HFF-Myc (cell line): ENCODE data around the gene GBE1.

ENCODE experiments used
- DNase-seq: peaks from one replicate; pipeline ENCODE4 v3.0.0-alpha.2; 2011; ENCODE audit warnings: low read depth; ENCODE audit errors: extremely low read depth
- H3K4me3 ChIP-seq: replicated peaks from 2 replicates; pipeline ENCODE4 v1.5.1; 2011; ENCODE audit warnings: low read depth, mild to moderate bottlenecking, control low read depth, low read length
- CTCF ChIP-seq: IDR thresholded peaks from 2 replicates; pipeline ENCODE4 v1.5.1; 2012; ENCODE audit warnings: mild to moderate bottlenecking, low read depth, low read length, control low read depth; ENCODE audit errors: missing control alignments

Gene GBE1

GRCh38 chr3:81445712-81446111 is 315.7 kb downstream of the GBE1 start:
- no peak overlapping the region for H3K4me3 ChIP-seq
- no peak for TF ChIP-seq CTCF
- DNase-seq: no peak

GRCh38 chr3:81444817-81445460 is 316.5 kb downstream of the GBE1 start:
- no peak overlapping the region for H3K4me3 ChIP-seq
- no peak for TF ChIP-seq CTCF
- no peak for DNase-seq

- no peak overlapping the region for H3K4me3 ChIP-seq
- no peak for DNase-seq
- no peak for TF ChIP-seq CTCF
Observed at GRCh38 chr3:81443958-81444357, 317.5 kb downstream of the GBE1 start.

GRCh38 chr3:81443457-81443782 is 318.0 kb downstream of the GBE1 start:
- H3K4me3 ChIP-seq: no peak overlapping the region
- no peak for DNase-seq
- TF ChIP-seq CTCF: no peak

GRCh38 chr3:81442758-81443456 is 318.5 kb downstream of the GBE1 start:
- TF ChIP-seq CTCF: no peak
- H3K4me3 ChIP-seq: no peak overlapping the region
- DNase-seq: no peak

- DNase-seq: no peak
- no peak for TF ChIP-seq CTCF
- H3K4me3 ChIP-seq: no peak overlapping the region
Observed at GRCh38 chr3:81440661-81441060, 320.8 kb downstream of the GBE1 start.
